Mesothelial cell of epicardium (in vitro differentiated cells): ENCODE measurements around the gene EMP2. TPM values are rescaled to one million over a fixed set of nuclear protein-coding genes. Genes with fewer than 3 reads are reported as not detected.
"Not testable (repeated sequence)": the region's sequence is repeated elsewhere in the genome, so short reads cannot be mapped to it uniquely, and the experiment has no call there.

Experiments used
- DNase-seq, 2 experiments: peaks; one replicate each; pipeline ENCODE4 v3.0.0; 2021; ENCODE audit warnings: low spot score in 2 of 2; ENCODE audit not compliant: unreplicated experiment in 2 of 2
- H3K27ac Mint-ChIP-seq: 2 replicates; pipeline ENCODE4 v1.8.0; 2021; ENCODE audit warnings: mixed read lengths
- H3K27me3 Mint-ChIP-seq: 2 replicates; pipeline ENCODE4 v1.8.0; 2021; ENCODE audit warnings: low read depth, mixed read lengths
- H3K36me3 Mint-ChIP-seq: 2 replicates; pipeline ENCODE4 v1.8.0; 2021; ENCODE audit warnings: mixed read lengths
- H3K4me1 Mint-ChIP-seq: 2 replicates; pipeline ENCODE4 v1.8.0; 2021; ENCODE audit warnings: mixed read lengths
- H3K4me3 Mint-ChIP-seq: 2 replicates; pipeline ENCODE4 v1.8.0; 2021; ENCODE audit warnings: mild to moderate bottlenecking, moderate library complexity, mixed read lengths
- H3K9me3 Mint-ChIP-seq: 2 replicates; pipeline ENCODE4 v1.8.0; 2021; ENCODE audit warnings: mixed read lengths
- CTCF ChIP-seq: fragments of 200-600 bp; sonication (generic); IDR thresholded peaks from one replicate; pipeline ENCODE4 v1.5.0; 2021; ENCODE audit warnings: antibody characterized with exemption; ENCODE audit not compliant: unreplicated experiment
- total RNA-seq: library from RNA; stranded (reverse); gene quantifications from 3 replicates; pipeline ENCODE4 v1.2.1, GENCODE V29; 2021

Gene EMP2
- total RNA-seq, 1 donor from 2014 or later = 53.8 TPM

- Mint-ChIP-seq H3K4me3 (no peak overlapping the region), H3K4me1 (no peaks in the 10 kb centered on the region), H3K27me3 (no peaks in the 10 kb centered on the region), H3K36me3 (peaks cover 46% of the 10 kb centered on the region), H3K27ac (no peak overlapping the region), H3K9me3 (peaks cover 19% of the 10 kb centered on the region)
- no peak for TF ChIP-seq CTCF
- DNase-seq = no peak
Measured at GRCh38 chr16:10562361-10562899, 18.0 kb downstream of the EMP2 start.

- Mint-ChIP-seq H3K36me3 (peaks cover 44% of the 10 kb centered on the region), H3K4me3 (no peak overlapping the region), H3K4me1 (no peaks in the 10 kb centered on the region), H3K9me3 (peaks cover 20% of the 10 kb centered on the region), H3K27me3 (no peaks in the 10 kb centered on the region), H3K27ac (no peak overlapping the region)
- no peak for TF ChIP-seq CTCF
- DNase-seq = no peak
Measured at GRCh38 chr16:10561425-10561824, 19.0 kb downstream of the EMP2 start.

GRCh38 chr16:10561001-10561400, 19.4 kb downstream of the EMP2 start:
- Mint-ChIP-seq H3K27me3 (no peaks in the 10 kb centered on the region), H3K4me3 (no peak overlapping the region), H3K9me3 (peaks cover 24% of the 10 kb centered on the region), H3K4me1 (no peaks in the 10 kb centered on the region), H3K36me3 (peaks cover 45% of the 10 kb centered on the region), H3K27ac (no peak overlapping the region)
- no peak for DNase-seq
- TF ChIP-seq CTCF = no peak

- Mint-ChIP-seq H3K36me3 (peaks cover 40% of the 10 kb centered on the region), H3K9me3 (peaks cover 28% of the 10 kb centered on the region)
- H3K4me3 Mint-ChIP-seq, H3K27ac Mint-ChIP-seq, H3K4me1 Mint-ChIP-seq, H3K27me3 Mint-ChIP-seq, DNase-seq: not testable (repeated sequence)
Measured at GRCh38 chr16:10559792-10560191, 20.6 kb downstream of the EMP2 start.

GRCh38 chr16:10558746-10559641, 21.4 kb downstream of the EMP2 start:
- DNase-seq = no peak
- no peaks in the 10 kb centered on the region for H3K4me1 Mint-ChIP-seq
- H3K9me3 Mint-ChIP-seq = peaks cover 24% of the 10 kb centered on the region
- no peaks in the 10 kb centered on the region for H3K27me3 Mint-ChIP-seq
- no peak overlapping the region for H3K27ac Mint-ChIP-seq
- peaks cover 36% of the 10 kb centered on the region for H3K36me3 Mint-ChIP-seq
- TF ChIP-seq CTCF = no peak
- H3K4me3 Mint-ChIP-seq = no peak overlapping the region

GRCh38 chr16:10558305-10558704, 22.1 kb downstream of the EMP2 start:
- Mint-ChIP-seq H3K27me3 (no peaks in the 10 kb centered on the region), H3K36me3 (peaks cover 29% of the 10 kb centered on the region), H3K4me3 (no peak overlapping the region), H3K27ac (no peak overlapping the region), H3K4me1 (no peaks in the 10 kb centered on the region), H3K9me3 (peaks cover 18% of the 10 kb centered on the region)
- no peak for DNase-seq
- no peak for TF ChIP-seq CTCF
